Measurements from ENCODE around the gene KIF12. TPM values are rescaled to one million over a fixed set of nuclear protein-coding genes. Genes with fewer than 3 reads are reported as not detected.

The KIF12 gene
- total and polyA plus RNA-seq, 2 of the 13 experiments (the other 11 are each of a cell fraction or from before 2014, with no cell fraction given): 1.8 to 12.5 TPM

DNA sequence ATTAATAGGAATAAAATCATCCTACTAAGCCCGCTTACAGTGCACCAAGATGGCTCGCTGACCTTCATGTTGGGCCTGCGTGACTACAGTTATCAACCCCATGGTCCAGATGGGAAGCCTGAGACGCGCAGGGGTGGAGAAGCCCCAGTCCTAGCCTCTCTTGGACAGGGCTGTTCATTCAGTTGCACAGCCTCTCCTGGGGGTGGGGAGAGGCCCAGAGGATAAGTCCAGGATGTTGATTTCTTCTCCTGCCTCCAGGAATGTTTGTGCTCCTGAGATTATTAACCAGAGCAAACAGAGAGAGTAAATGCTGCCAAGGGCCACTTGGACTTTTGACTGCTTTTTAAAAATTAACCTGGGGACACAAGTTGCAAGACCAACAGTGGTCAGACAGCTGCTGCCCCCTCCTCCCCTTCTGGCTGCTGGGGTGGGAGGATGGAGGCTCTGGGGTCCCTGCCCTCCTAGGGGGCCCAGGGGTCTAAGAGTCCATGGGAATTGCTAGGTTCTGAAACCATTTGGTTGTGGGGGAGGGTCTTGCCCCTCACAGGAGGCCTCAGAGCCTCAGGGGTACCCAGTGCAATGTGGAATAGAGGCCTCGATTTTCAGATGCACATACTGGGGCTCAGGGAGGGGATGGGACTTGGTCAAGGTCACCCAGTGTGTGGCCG is 18.2 kb downstream of the KIF12 start (continued):
- TF ChIP-seq, protein P1, sequence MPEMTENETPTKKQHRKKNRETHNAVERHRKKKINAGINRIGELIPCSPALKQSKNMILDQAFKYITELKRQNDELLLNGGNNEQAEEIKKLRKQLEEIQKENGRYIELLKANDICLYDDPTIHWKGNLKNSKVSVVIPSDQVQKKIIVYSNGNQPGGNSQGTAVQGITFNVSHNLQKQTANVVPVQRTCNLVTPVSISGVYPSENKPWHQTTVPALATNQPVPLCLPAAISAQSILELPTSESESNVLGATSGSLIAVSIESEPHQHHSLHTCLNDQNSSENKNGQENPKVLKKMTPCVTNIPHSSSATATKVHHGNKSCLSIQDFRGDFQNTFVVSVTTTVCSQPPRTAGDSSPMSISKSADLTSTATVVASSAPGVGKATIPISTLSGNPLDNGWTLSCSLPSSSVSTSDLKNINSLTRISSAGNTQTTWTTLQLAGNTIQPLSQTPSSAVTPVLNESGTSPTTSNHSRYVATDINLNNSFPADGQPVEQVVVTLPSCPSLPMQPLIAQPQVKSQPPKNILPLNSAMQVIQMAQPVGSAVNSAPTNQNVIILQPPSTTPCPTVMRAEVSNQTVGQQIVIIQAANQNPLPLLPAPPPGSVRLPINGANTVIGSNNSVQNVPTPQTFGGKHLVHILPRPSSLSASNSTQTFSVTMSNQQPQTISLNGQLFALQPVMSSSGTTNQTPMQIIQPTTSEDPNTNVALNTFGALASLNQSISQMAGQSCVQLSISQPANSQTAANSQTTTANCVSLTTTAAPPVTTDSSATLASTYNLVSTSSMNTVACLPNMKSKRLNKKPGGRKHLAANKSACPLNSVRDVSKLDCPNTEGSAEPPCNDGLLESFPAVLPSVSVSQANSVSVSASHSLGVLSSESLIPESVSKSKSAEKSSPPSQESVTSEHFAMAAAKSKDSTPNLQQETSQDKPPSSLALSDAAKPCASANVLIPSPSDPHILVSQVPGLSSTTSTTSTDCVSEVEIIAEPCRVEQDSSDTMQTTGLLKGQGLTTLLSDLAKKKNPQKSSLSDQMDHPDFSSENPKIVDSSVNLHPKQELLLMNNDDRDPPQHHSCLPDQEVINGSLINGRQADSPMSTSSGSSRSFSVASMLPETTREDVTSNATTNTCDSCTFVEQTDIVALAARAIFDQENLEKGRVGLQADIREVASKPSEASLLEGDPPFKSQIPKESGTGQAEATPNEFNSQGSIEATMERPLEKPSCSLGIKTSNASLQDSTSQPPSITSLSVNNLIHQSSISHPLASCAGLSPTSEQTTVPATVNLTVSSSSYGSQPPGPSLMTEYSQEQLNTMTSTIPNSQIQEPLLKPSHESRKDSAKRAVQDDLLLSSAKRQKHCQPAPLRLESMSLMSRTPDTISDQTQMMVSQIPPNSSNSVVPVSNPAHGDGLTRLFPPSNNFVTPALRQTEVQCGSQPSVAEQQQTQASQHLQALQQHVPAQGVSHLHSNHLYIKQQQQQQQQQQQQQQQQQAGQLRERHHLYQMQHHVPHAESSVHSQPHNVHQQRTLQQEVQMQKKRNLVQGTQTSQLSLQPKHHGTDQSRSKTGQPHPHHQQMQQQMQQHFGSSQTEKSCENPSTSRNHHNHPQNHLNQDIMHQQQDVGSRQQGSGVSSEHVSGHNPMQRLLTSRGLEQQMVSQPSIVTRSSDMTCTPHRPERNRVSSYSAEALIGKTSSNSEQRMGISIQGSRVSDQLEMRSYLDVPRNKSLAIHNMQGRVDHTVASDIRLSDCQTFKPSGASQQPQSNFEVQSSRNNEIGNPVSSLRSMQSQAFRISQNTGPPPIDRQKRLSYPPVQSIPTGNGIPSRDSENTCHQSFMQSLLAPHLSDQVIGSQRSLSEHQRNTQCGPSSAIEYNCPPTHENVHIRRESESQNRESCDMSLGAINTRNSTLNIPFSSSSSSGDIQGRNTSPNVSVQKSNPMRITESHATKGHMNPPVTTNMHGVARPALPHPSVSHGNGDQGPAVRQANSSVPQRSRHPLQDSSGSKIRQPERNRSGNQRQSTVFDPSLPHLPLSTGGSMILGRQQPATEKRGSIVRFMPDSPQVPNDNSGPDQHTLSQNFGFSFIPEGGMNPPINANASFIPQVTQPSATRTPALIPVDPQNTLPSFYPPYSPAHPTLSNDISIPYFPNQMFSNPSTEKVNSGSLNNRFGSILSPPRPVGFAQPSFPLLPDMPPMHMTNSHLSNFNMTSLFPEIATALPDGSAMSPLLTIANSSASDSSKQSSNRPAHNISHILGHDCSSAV (CRISPR knock-in tag; IDR thresholded peaks at IDR 0.05; ENCODE audit: borderline replicate concordance): no peak
- TF ChIP-seq ETV5 (CRISPR knock-in tag; IDR thresholded peaks at IDR 0.05; ENCODE audit: borderline replicate concordance) (peak; percentile 93), GATAD2A (CRISPR knock-in tag; IDR thresholded peaks at IDR 0.05) (peak; percentile 83), ZNF546 (CRISPR knock-in tag; conservative IDR thresholded peaks at IDR 0.05) (no peak), ZFY (CRISPR knock-in tag; IDR thresholded peaks at IDR 0.05) (peak; percentile 66), HMG20A (CRISPR knock-in tag; IDR thresholded peaks at IDR 0.05; ENCODE audit: borderline replicate concordance) (peak; percentile 76), ZNF205 (CRISPR knock-in tag; IDR thresholded peaks at IDR 0.05) (peak; percentile 60; the same call in 1 of the 2 replicates), ZNF543 (CRISPR knock-in tag; IDR thresholded peaks at IDR 0.05) (0 out of 2 replicates have a peak, but pooled peaks have one; percentile 35)
- TF ChIP-seq, protein P2, sequence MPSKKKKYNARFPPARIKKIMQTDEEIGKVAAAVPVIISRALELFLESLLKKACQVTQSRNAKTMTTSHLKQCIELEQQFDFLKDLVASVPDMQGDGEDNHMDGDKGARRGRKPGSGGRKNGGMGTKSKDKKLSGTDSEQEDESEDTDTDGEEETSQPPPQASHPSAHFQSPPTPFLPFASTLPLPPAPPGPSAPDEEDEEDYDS (CRISPR knock-in tag; IDR thresholded peaks at IDR 0.05): peak; percentile 64; the same call in 1 of the 2 replicates
- TF ChIP-seq, protein P3, sequence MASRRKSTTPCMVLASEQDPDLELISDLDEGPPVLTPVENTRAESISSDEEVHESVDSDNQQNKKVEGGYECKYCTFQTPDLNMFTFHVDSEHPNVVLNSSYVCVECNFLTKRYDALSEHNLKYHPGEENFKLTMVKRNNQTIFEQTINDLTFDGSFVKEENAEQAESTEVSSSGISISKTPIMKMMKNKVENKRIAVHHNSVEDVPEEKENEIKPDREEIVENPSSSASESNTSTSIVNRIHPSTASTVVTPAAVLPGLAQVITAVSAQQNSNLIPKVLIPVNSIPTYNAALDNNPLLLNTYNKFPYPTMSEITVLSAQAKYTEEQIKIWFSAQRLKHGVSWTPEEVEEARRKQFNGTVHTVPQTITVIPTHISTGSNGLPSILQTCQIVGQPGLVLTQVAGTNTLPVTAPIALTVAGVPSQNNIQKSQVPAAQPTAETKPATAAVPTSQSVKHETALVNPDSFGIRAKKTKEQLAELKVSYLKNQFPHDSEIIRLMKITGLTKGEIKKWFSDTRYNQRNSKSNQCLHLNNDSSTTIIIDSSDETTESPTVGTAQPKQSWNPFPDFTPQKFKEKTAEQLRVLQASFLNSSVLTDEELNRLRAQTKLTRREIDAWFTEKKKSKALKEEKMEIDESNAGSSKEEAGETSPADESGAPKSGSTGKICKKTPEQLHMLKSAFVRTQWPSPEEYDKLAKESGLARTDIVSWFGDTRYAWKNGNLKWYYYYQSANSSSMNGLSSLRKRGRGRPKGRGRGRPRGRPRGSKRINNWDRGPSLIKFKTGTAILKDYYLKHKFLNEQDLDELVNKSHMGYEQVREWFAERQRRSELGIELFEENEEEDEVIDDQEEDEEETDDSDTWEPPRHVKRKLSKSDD (CRISPR knock-in tag; IDR thresholded peaks at IDR 0.05; ENCODE audit: low read depth): peak; percentile 34; the same call in 1 of the 2 replicates
- TF ChIP-seq, protein P4, sequence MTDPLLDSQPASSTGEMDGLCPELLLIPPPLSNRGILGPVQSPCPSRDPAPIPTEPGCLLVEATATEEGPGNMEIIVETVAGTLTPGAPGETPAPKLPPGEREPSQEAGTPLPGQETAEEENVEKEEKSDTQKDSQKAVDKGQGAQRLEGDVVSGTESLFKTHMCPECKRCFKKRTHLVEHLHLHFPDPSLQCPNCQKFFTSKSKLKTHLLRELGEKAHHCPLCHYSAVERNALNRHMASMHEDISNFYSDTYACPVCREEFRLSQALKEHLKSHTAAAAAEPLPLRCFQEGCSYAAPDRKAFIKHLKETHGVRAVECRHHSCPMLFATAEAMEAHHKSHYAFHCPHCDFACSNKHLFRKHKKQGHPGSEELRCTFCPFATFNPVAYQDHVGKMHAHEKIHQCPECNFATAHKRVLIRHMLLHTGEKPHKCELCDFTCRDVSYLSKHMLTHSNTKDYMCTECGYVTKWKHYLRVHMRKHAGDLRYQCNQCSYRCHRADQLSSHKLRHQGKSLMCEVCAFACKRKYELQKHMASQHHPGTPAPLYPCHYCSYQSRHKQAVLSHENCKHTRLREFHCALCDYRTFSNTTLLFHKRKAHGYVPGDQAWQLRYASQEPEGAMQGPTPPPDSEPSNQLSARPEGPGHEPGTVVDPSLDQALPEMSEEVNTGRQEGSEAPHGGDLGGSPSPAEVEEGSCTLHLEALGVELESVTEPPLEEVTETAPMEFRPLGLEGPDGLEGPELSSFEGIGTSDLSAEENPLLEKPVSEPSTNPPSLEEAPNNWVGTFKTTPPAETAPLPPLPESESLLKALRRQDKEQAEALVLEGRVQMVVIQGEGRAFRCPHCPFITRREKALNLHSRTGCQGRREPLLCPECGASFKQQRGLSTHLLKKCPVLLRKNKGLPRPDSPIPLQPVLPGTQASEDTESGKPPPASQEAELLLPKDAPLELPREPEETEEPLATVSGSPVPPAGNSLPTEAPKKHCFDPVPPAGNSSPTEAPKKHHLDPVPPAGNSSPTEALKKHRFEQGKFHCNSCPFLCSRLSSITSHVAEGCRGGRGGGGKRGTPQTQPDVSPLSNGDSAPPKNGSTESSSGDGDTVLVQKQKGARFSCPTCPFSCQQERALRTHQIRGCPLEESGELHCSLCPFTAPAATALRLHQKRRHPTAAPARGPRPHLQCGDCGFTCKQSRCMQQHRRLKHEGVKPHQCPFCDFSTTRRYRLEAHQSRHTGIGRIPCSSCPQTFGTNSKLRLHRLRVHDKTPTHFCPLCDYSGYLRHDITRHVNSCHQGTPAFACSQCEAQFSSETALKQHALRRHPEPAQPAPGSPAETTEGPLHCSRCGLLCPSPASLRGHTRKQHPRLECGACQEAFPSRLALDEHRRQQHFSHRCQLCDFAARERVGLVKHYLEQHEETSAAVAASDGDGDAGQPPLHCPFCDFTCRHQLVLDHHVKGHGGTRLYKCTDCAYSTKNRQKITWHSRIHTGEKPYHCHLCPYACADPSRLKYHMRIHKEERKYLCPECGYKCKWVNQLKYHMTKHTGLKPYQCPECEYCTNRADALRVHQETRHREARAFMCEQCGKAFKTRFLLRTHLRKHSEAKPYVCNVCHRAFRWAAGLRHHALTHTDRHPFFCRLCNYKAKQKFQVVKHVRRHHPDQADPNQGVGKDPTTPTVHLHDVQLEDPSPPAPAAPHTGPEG (CRISPR knock-in tag; IDR thresholded peaks at IDR 0.05): peak; percentile 35; the same call in 1 of the 2 replicates
